ENCODE data around the gene MAST2. TPM values are rescaled to one million over a fixed set of nuclear protein-coding genes. Genes with fewer than 3 reads are reported as not detected.

MAST2 gene
- total RNA-seq, 1 experiment from 2014 or later = 38.4 TPM

- ChIA-PET CTCF (no interaction called here), POLR2A (ENCODE audit: low non-redundant PET) (no interaction called here)
- intact Hi-C loops (cut with micrococcal nuclease; ENCODE audit: unreplicated experiment) = no loop called here
- H3K9me3 ChIP-seq (ENCODE audit: low read depth, low read length, poor library complexity, severe bottlenecking) = no peaks in the 10 kb centered on the region
- no peak overlapping the region for H3K27ac ChIP-seq (ENCODE audit: low read depth, low read length, poor library complexity, severe bottlenecking)
- no peak for DNase-seq (ENCODE audit: low spot score)
- no peak overlapping the region for H3K4me3 ChIP-seq (ENCODE audit: low read depth, low read length, poor library complexity, severe bottlenecking)
- no peaks in the 10 kb centered on the region for H3K27me3 ChIP-seq (replicated peaks; ENCODE audit: insufficient read depth, low read depth, low read length, poor library complexity)
- BruUV-seq (replicated peaks) = no TSS peak
- H3K4me1 ChIP-seq (ENCODE audit: insufficient read depth, low read length, poor library complexity, severe bottlenecking) = no peaks in the 10 kb centered on the region
- no peaks in the 10 kb centered on the region for H3K36me3 ChIP-seq (ENCODE audit: insufficient read depth, low read length, poor library complexity, severe bottlenecking)
- no peak for TF ChIP-seq EZH2 (IDR thresholded peaks at IDR 0.05; ENCODE audit: borderline replicate concordance, low read depth, low read length, poor library complexity, severe bottlenecking)
- TF ChIP-seq CTCF (conservative IDR thresholded peaks at IDR 0.05; ENCODE audit: low read depth, low read length) = no peak
Observed at GRCh38 chr1:45972621-45973020, 169.2 kb downstream of the MAST2 start.

- Histone ChIP-seq H3K27ac (ENCODE audit: low read depth, low read length, poor library complexity, severe bottlenecking) (no peak overlapping the region), H3K9me3 (ENCODE audit: low read depth, low read length, poor library complexity, severe bottlenecking) (no peaks in the 10 kb centered on the region), H3K4me3 (ENCODE audit: low read depth, low read length, poor library complexity, severe bottlenecking) (no peak overlapping the region), H3K36me3 (ENCODE audit: insufficient read depth, low read length, poor library complexity, severe bottlenecking) (no peaks in the 10 kb centered on the region), H3K4me1 (ENCODE audit: insufficient read depth, low read length, poor library complexity, severe bottlenecking) (no peaks in the 10 kb centered on the region), H3K27me3 (replicated peaks; ENCODE audit: insufficient read depth, low read depth, low read length, poor library complexity) (no peaks in the 10 kb centered on the region)
- intact Hi-C loops (cut with micrococcal nuclease; ENCODE audit: unreplicated experiment) = no loop called here
- CTCF ChIA-PET = no interaction called here
- BruUV-seq (replicated peaks) = no TSS peak
- DNase-seq (ENCODE audit: low spot score) = no peak
- TF ChIP-seq EZH2 (IDR thresholded peaks at IDR 0.05; ENCODE audit: borderline replicate concordance, low read depth, low read length, poor library complexity, severe bottlenecking) (no peak), CTCF (conservative IDR thresholded peaks at IDR 0.05; ENCODE audit: low read depth, low read length) (no peak)
- POLR2A ChIA-PET (ENCODE audit: low non-redundant PET) = no interaction called here
Observed at GRCh38 chr1:45973121-45973520, 169.7 kb downstream of the MAST2 start.

GRCh38 chr1:45974541-45975269, 171.3 kb downstream of the MAST2 start:
- Histone ChIP-seq H3K9me3 (ENCODE audit: low read depth, low read length, poor library complexity, severe bottlenecking) (no peaks in the 10 kb centered on the region), H3K27ac (ENCODE audit: low read depth, low read length, poor library complexity, severe bottlenecking) (no peak overlapping the region), H3K27me3 (replicated peaks; ENCODE audit: insufficient read depth, low read depth, low read length, poor library complexity) (no peaks in the 10 kb centered on the region), H3K4me3 (ENCODE audit: low read depth, low read length, poor library complexity, severe bottlenecking) (no peak overlapping the region), H3K36me3 (ENCODE audit: insufficient read depth, low read length, poor library complexity, severe bottlenecking) (no peaks in the 10 kb centered on the region), H3K4me1 (ENCODE audit: insufficient read depth, low read length, poor library complexity, severe bottlenecking) (no peaks in the 10 kb centered on the region)
- TF ChIP-seq EZH2 (IDR thresholded peaks at IDR 0.05; ENCODE audit: borderline replicate concordance, low read depth, low read length, poor library complexity, severe bottlenecking) (no peak), CTCF (conservative IDR thresholded peaks at IDR 0.05; ENCODE audit: low read depth, low read length) (no peak)
- BruUV-seq (replicated peaks) = no TSS peak
- intact Hi-C loops (cut with micrococcal nuclease; ENCODE audit: unreplicated experiment) = no loop called here
- ChIA-PET POLR2A (ENCODE audit: low non-redundant PET) (no interaction called here), CTCF (no interaction called here)
- DNase-seq (ENCODE audit: low spot score) = no peak

Measured in A673 (cell line).